Uterus (tissue), 4 donors: ENCODE measurements around the gene PRPS2. TPM values are rescaled to one million over a fixed set of nuclear protein-coding genes. Genes with fewer than 3 reads are reported as not detected.

Experiments
- DNase-seq, 2 donors: peaks; one replicate each; pipeline ENCODE4 v3.0.0-alpha.2; 2019 to 2020
- H3K27ac ChIP-seq, 2 donors: fragments of 200-600 bp; sonication (generic); 1 replicate in 1 of 2; 2 replicates in 1 of 2; pipeline ENCODE4 v1.5.1; 2016 to 2018
- H3K27me3 ChIP-seq, 2 donors: fragments of 200-600 bp; sonication (generic); one replicate each; pipeline ENCODE4 v1.5.1; 2018 to 2019; ENCODE audit warnings: control low read depth in 1 of 2
- H3K36me3 ChIP-seq, 2 donors: fragments of 200-600 bp; sonication (generic); one replicate each; pipeline ENCODE4 v1.5.1; 2019; ENCODE audit warnings: control low read depth in 1 of 2
- H3K4me1 ChIP-seq, 2 donors: fragments of 200-600 bp; sonication (generic); one replicate each; pipeline ENCODE4 v1.5.1; 2018 to 2019; ENCODE audit warnings: control low read depth in 1 of 2
- H3K4me3 ChIP-seq, 2 donors: fragments of 200-600 bp; sonication (generic); 1 replicate in 1 of 2; 2 replicates in 1 of 2; pipeline ENCODE4 v1.5.1; 2018 to 2019; ENCODE audit warnings: mild to moderate bottlenecking in 1 of 2
- H3K9me3 ChIP-seq, 2 donors: fragments of 200-600 bp; sonication (generic); one replicate each; pipeline ENCODE4 v1.5.1; 2019; ENCODE audit warnings: control low read depth in 1 of 2
- POLR2A ChIP-seq, 2 donors: fragments of 450-650 bp; IDR thresholded peaks; one replicate each; pipeline ENCODE4 v1.6.1; 2016; ENCODE audit warnings: antibody characterized with exemption in 2 of 2, mild to moderate bottlenecking in 1 of 2, moderate library complexity in 1 of 2
- intact Hi-C: fragments of 100-400 bp; cut with DNase I; formaldehyde crosslinking; loops from one replicate; pipeline ENCODE4 v1.15.1; 2023; ENCODE audit warnings: low total_unique reads
- total RNA-seq, 4 donors: library from RNA; depleted of rRNA in 3 of 4; stranded (reverse); fragments of >200 nt in 3 of 4; gene quantifications; one replicate each; pipeline versions ENCODE4 v1.1.0 to v1.2.4, GENCODE V29; 2014 to 2023
- TF ChIP-seq, protein P1 (sequence below), 4 experiments: fragments of 200-600 bp in 2 of 4; fragments of 450-650 bp in 2 of 4; sonication (generic) in 2 of 4; IDR thresholded peaks; one replicate each; pipeline ENCODE4 v1.5.1; 2016 to 2019; ENCODE audit warnings: antibody characterized with exemption in 4 of 4, mild to moderate bottlenecking in 2 of 4, moderate library complexity in 1 of 4
- donor health status: DM: yes; HTN: yes; CAD: no.

Gene PRPS2
- total RNA-seq, 4 donors from 2014 or later: 12.8 to 67.9 (median 32.4) TPM

DNA sequence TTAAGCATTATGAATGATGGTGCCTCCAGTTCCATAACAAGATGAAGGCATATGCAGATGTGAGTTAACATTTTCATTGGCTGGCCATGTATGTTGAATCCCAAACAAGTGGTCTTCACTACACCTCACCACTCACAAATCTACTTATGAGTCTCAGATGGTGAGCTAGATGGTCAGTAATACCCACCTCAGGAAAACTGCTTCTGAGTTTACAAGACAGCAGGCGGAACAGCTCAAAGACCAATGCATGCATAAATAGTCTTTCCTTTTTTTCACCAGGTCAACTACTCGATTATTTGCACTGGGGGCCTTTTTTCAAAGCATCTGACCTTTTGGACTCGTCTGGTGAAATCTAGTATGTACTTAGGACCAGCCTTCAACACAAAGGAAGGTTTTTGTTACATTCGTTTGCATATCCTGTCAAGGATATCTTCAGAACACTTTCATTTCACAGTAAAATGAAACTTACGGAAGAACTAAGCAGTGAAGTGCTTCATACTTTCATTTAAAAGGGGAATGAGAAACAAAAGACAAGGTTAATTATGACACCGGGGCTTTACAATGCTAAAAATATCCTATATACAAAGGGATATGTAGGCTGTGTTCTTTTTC, 52.6 kb downstream of the PRPS2 start:
- H3K36me3 ChIP-seq: no peaks in the 10 kb centered on the region
- DNase-seq: no peak
- TF ChIP-seq POLR2A (IDR thresholded peaks at IDR 0.05): no peak
- TF ChIP-seq, protein P1, sequence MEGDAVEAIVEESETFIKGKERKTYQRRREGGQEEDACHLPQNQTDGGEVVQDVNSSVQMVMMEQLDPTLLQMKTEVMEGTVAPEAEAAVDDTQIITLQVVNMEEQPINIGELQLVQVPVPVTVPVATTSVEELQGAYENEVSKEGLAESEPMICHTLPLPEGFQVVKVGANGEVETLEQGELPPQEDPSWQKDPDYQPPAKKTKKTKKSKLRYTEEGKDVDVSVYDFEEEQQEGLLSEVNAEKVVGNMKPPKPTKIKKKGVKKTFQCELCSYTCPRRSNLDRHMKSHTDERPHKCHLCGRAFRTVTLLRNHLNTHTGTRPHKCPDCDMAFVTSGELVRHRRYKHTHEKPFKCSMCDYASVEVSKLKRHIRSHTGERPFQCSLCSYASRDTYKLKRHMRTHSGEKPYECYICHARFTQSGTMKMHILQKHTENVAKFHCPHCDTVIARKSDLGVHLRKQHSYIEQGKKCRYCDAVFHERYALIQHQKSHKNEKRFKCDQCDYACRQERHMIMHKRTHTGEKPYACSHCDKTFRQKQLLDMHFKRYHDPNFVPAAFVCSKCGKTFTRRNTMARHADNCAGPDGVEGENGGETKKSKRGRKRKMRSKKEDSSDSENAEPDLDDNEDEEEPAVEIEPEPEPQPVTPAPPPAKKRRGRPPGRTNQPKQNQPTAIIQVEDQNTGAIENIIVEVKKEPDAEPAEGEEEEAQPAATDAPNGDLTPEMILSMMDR (IDR thresholded peaks at IDR 0.05): no peak
- no peak overlapping the region for H3K4me3 ChIP-seq
- intact Hi-C loops: no loop called here
- no peaks in the 10 kb centered on the region for H3K4me1 ChIP-seq
- peaks cover 0 to 5% of the 10 kb centered on the region in 2 donors for H3K27me3 ChIP-seq
- H3K9me3 ChIP-seq: no peaks in the 10 kb centered on the region
- no peak overlapping the region for H3K27ac ChIP-seq

DNA sequence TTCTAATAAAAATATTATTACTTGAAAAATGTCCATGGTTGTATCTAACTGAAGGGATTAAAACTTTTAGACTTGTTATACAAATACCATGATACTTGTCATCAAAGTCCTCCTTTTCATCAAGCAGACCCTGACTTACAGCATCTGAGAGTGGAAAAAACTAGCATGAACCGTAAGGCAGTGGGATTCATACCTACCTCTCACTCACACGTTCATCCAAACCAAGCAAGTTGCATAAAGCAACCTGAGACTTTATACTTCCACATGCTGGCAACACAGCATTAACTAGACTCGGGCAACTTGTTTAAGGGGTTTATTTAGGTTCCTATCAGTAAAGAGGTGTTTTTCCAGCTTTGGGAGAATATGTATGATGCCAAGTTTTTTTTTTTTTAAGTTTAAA, 53.1 kb downstream of the PRPS2 start:
- Histone ChIP-seq H3K27ac (no peak overlapping the region), H3K4me3 (no peak overlapping the region), H3K4me1 (no peaks in the 10 kb centered on the region), H3K36me3 (no peaks in the 10 kb centered on the region), H3K27me3 (peaks cover 0 to 5% of the 10 kb centered on the region in 2 donors), H3K9me3 (no peaks in the 10 kb centered on the region)
- DNase-seq: no peak
- intact Hi-C loops: no loop called here
- TF ChIP-seq, protein P1 (IDR thresholded peaks at IDR 0.05): no peak
- no peak for TF ChIP-seq POLR2A (IDR thresholded peaks at IDR 0.05)

DNA sequence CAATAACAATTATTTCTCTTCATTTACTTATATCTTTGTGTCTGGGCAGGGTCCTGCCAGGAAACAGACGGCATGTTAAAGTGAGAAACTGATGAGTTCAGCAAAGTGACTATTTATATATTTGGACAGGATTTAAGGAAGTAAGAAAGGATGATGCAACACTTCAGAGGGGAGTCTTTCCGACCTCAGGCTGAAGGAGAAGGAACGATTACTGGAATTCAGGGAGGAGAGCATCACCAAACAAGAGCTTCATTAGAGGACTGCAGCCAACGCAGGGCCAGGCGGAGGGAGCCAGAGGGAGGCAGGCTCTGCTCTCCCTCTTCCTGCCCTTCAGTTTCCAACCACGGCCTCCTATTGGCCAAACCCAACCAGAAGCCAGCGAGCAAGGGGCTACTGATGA, 74.1 kb downstream of the PRPS2 start:
- Histone ChIP-seq H3K4me1 (no peaks in the 10 kb centered on the region), H3K36me3 (no peaks in the 10 kb centered on the region), H3K9me3 (no peaks in the 10 kb centered on the region), H3K27ac (no peak overlapping the region), H3K27me3 (no peaks in the 10 kb centered on the region), H3K4me3 (no peak overlapping the region)
- no peak for DNase-seq
- intact Hi-C loops: no loop called here
- no peak for TF ChIP-seq POLR2A (IDR thresholded peaks at IDR 0.05)
- TF ChIP-seq, protein P1 (IDR thresholded peaks at IDR 0.05): no peak

DNA sequence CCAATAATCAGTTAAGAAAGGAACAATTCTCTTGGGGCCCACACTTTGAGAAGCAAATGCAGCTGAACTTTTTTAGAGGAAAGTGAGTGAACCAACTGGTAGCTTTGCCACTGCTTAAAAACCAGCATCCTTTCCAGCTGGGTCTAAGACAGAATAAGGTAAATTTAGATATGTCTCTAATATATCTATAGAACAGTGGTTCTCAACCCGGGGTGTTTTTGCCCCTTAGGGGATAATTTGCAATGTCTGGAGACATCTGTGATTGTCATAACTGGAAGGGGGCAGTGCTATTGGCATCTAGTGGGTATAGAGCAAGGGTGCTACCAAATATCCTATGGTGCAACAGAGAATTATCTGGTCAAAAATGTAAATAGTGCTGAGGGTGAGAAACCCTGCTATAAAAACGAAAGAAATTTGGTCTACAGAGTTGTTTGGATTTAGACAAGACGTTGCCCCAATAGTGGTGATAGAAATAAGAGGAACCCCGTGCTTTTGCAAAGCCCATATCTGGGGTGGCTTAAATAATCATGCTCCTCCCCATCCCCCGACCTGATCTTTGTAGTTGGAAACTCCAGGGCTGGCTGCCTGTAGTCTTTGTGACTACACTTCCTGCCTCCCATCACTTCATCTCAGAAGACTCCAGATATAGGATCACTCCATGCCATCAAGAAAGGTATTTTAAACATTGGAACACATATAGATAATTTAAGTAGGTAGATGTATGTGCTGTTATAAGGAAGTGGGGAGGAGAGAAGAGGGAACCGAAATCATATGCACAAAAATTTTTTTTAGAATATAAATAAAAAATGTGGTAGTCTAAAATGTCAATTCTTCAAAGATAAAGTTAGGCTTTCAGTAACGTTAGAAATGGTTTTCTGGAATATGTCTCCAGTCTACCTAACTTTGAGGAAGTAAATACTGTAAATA, 75.5 kb downstream of the PRPS2 start, which contains the start of gene TLR7:
Gene TLR7 (plus strand): TSS at position 622 of the 927 bp plus-strand sequence. CDS start 507 bp downstream, outside the sequence.
- no peak for DNase-seq
- intact Hi-C loops: no loop called here
- no peaks in the 10 kb centered on the region for H3K4me1 ChIP-seq
- no peak for TF ChIP-seq POLR2A (IDR thresholded peaks at IDR 0.05)
- TF ChIP-seq, protein P1 (IDR thresholded peaks at IDR 0.05): no peak
- no peak within 1 kb of the TSS for H3K27ac ChIP-seq
- H3K27me3 ChIP-seq: no peaks in the 10 kb centered on the region
- no peaks in the 10 kb centered on the region for H3K9me3 ChIP-seq
- H3K4me3 ChIP-seq: no peak within 1 kb of the TSS
- H3K36me3 ChIP-seq: no peaks in the 10 kb centered on the region

DNA sequence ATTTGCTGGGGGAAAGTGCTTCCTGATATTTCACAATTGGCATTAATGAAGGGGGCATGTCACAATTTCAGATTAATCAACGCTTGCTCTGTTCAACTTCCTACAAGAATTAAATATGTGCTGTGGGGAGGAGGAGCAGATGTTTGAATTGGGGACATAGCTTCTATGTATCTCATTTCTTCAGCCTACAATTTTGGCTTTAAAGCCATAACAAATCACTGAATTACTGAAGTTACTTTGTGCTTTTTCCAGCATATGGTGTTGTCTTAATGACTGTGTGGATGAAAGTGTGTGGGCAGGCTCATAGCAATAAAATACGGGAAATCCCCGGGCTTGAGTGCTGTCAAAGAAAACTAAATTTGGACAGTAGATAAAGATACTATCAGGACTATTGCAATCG, 76.5 kb downstream of the PRPS2 start:
- Histone ChIP-seq H3K9me3 (no peaks in the 10 kb centered on the region), H3K4me3 (no peak overlapping the region), H3K27ac (no peak overlapping the region), H3K4me1 (no peaks in the 10 kb centered on the region), H3K36me3 (no peaks in the 10 kb centered on the region), H3K27me3 (no peaks in the 10 kb centered on the region)
- intact Hi-C loops: no loop called here
- TF ChIP-seq, protein P1 (IDR thresholded peaks at IDR 0.05): no peak
- TF ChIP-seq POLR2A (IDR thresholded peaks at IDR 0.05): no peak
- DNase-seq: no peak
